HG03571 (cell line): ENCODE measurements around the gene EML3.

Experiments
- ATAC-seq: cut with Tn5 transposase; IDR thresholded peaks from one replicate; pipeline ENCODE4 v1.9.1; 2021; ENCODE audit not compliant: unreplicated experiment

Gene EML3

DNA sequence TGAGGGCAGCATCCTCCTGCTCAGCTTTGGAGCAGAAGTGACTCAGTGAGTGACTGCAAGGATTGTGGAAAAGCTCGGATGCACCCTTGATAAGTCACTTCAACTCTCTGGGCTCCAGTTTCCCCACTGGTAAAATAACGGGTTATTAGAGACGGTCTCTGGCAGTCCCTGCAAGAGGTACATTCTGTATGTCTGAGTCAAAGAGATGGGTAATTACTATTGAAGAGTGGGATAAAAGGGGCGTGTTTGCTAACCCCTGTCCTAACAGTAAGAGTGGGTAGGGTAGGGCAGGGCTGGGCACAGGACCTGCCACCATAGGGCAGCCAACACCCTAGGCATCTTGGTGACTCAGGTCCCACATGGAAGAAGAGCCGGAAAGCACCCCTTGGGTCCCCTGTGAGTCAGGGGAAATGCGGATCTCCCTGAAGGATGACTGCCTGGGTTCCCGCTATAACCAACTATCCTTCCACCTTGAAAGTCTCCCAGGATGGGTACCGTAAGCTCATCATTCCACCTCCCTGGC is 58.7 kb downstream of the EML3 start:
- ATAC-seq: no peak

DNA sequence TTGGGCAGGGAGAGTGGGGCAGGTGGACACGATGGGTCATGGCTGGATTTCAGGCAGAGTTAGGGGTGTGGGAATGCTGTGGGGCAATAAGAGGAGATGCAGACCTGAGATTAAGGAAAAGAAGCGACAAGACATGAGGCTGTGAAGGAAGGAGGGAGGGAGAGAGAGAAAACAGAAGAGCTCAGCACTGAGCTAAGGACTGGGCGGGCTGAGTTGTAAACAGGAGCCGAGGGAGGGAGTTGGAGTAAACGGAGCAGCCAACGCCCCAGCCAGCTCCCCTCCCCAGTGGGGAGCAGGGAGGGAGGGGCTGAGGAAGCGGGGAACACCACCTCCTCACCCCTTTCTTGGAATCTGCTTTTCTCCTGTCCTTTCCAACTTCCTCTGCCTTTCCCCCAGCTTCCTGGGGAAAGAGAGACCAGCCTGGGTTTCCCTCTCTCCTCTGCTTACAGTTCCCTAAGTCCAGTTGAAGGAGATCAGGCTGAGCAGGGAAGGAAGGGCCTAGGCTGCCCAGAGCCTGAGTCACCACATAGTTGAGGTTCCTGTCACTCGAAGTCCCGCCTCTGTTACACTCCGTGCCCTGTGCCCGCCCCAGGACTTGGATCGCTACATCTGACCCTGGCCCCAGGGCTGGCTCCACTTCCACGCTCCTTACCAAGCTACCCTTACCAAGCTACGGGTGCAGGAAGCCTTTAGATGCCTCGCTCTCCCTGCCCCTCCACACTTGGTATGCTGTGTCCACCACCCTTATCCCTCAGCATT is 59.3 kb downstream of the EML3 start:
- no peak for ATAC-seq

DNA sequence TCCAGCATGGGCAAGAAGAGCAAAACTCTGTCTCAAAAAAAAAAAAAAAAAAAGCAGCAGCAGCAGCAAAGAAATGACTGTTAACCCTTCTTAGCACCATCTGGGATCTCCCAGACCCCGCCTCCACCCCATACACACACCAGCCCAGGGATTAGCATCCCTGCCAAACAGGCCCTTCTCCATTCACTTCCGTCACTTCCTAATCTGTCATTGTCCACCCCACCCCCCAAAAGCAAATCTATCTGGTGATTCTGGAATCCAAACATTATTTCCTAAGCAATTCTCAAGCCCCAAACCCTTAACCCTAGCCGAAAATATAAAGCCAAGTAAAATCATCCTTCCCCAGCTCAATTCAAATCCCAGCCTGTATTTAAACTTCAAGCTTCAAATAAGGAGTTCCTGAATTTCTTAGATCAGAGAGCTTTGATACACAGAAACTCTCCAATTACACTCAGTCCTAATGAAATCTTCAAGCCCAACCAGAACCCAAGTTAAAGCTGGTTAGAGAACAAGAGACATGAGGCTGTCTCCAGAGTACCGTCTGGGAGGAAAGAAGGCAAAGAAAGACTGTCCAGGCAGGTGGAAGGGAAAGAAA is 60.0 kb downstream of the EML3 start:
- no peak for ATAC-seq
